Activated B cell treated with CpG ODN at 0.5 μM for 24 hours (primary cell): ENCODE results near the gene HSPA1B. TPM values are rescaled to one million over a fixed set of nuclear protein-coding genes. Genes with fewer than 3 reads are reported as not detected.

Experiments
- ATAC-seq: fragments of 200-7000 bp; cut with Tn5 transposase; one replicate; pipeline ENCODE4 v1.10.0; 2021; ENCODE audit warnings: low read depth, mild to moderate bottlenecking, moderate library complexity
- CTCF ChIA-PET: fragments of 350-600 bp; sonication (Branson Sonifier 250); formaldehyde crosslinking; loops from one replicate; lab custom pipeline; 2021; ENCODE audit warnings: antibody characterized with exemption; lab: Charles Lee
- POLR2A ChIA-PET: fragments of 350-600 bp; sonication (Branson Sonifier 250); formaldehyde crosslinking; loops from one replicate; lab custom pipeline; 2021; ENCODE audit warnings: antibody characterized with exemption; lab: Charles Lee
- DNase-seq: peaks from one replicate; pipeline ENCODE4 v3.0.0; 2022
- H3K27ac Mint-ChIP-seq: one replicate; pipeline ENCODE4 v1.8.0; 2020; ENCODE audit warnings: mixed read lengths
- H3K27me3 Mint-ChIP-seq: one replicate; pipeline ENCODE4 v1.8.0; 2021; ENCODE audit warnings: mixed read lengths
- H3K36me3 Mint-ChIP-seq: one replicate; pipeline ENCODE4 v1.8.0; 2021; ENCODE audit warnings: low read depth, mixed read lengths
- H3K4me1 Mint-ChIP-seq: one replicate; pipeline ENCODE4 v1.8.0; 2021; ENCODE audit warnings: mixed read lengths
- H3K4me3 Mint-ChIP-seq: one replicate; pipeline ENCODE4 v1.8.0; 2020; ENCODE audit warnings: mild to moderate bottlenecking, mixed read lengths
- H3K9me3 Mint-ChIP-seq: one replicate; pipeline ENCODE4 v1.8.0; 2020; ENCODE audit warnings: mixed read lengths
- CTCF ChIP-seq: fragments of 200-600 bp; IDR thresholded peaks from one replicate; pipeline ENCODE4 v1.8.0; 2022; ENCODE audit warnings: antibody characterized with exemption, mild to moderate bottlenecking
- intact Hi-C: fragments of 100-400 bp; cut with micrococcal nuclease; formaldehyde crosslinking; loops from one replicate; pipeline ENCODE4 v1.15.1; 2024
- total RNA-seq: library from RNA; stranded (reverse); gene quantifications from 2 replicates; pipeline ENCODE4 v1.2.3, GENCODE V29; 2022

The HSPA1B gene
- total RNA-seq, 1 donor from 2014 or later, result 30.4 TPM

- H3K36me3 Mint-ChIP-seq, result peaks cover 42% of the 10 kb centered on the region
- H3K27me3 Mint-ChIP-seq, result no peaks in the 10 kb centered on the region
- H3K4me3 Mint-ChIP-seq, result no peak within 1 kb of the TSS
- no peak for TF ChIP-seq CTCF
- H3K27ac Mint-ChIP-seq, result no peak within 1 kb of the TSS
- H3K4me1 Mint-ChIP-seq, result no peaks in the 10 kb centered on the region
- CTCF ChIA-PET, result no interaction called here
- no peaks in the 10 kb centered on the region for H3K9me3 Mint-ChIP-seq
- no peak for DNase-seq
- POLR2A ChIA-PET, result interaction anchor here (0.6 kb wide), 1 partner anchor 46 kb away, joined by 3 read pairs; no protein-coding TSS in a partner anchor
- no peak for ATAC-seq
- intact Hi-C loops, result no loop called here
These were observed 51.2 kb downstream of the HSPA1B start, which contains the start of gene SLC44A4 for GRCh38 chr6:31878726-31879125. Gene SLC44A4, minus strand, starts transcription at chr6:31878997. Its CDS starts 17 bp downstream, at chr6:31878980.

- no peaks in the 10 kb centered on the region for H3K27me3 Mint-ChIP-seq
- peaks cover 46% of the 10 kb centered on the region for H3K36me3 Mint-ChIP-seq
- no peaks in the 10 kb centered on the region for H3K9me3 Mint-ChIP-seq
- no peak for DNase-seq
- no peak for TF ChIP-seq CTCF
- intact Hi-C loops, result no loop called here
- H3K4me3 Mint-ChIP-seq, result no peak overlapping the region
- POLR2A ChIA-PET, result no interaction called here
- H3K27ac Mint-ChIP-seq, result no peak overlapping the region
- CTCF ChIA-PET, result no interaction called here
- ATAC-seq, result no peak
- H3K4me1 Mint-ChIP-seq, result no peaks in the 10 kb centered on the region
These were observed 51.6 kb downstream of the HSPA1B start for GRCh38 chr6:31879143-31879542.

Other genes with a start within 250 kb of the HSPA1B start
- 155 and 177 TPM in 2 replicates for gene LTB, start 245.3 kb upstream of the HSPA1B start, total RNA-seq
- 7.8 and 8.4 TPM in 2 replicates for gene LST1, start 241.5 kb upstream of the HSPA1B start, total RNA-seq
- gene NCR3, start 234.7 kb upstream of the HSPA1B start, total RNA-seq, result 10.0 and 11.2 TPM in 2 replicates
- 1.4 and 2.0 TPM in 2 replicates for gene AIF1, start 212.5 kb upstream of the HSPA1B start, total RNA-seq
- gene PRRC2A, start 207.0 kb upstream of the HSPA1B start, total RNA-seq, result 246 and 283 TPM in 2 replicates
- 309 and 327 TPM in 2 replicates for gene BAG6, start 175.1 kb upstream of the HSPA1B start, total RNA-seq
- 2.2 and 2.4 TPM in 2 replicates for gene APOM, start 171.8 kb upstream of the HSPA1B start, total RNA-seq
- 29.0 and 29.3 TPM in 2 replicates for gene C6orf47, start 167.0 kb upstream of the HSPA1B start, total RNA-seq
- gene GPANK1, start 162.7 kb upstream of the HSPA1B start, total RNA-seq, result 23.0 and 24.2 TPM in 2 replicates
- 190 and 191 TPM in 2 replicates for gene CSNK2B, start 161.7 kb upstream of the HSPA1B start, total RNA-seq
- gene LY6G5B, start 157.8 kb upstream of the HSPA1B start, total RNA-seq, result 23.2 and 33.1 TPM in 2 replicates
- gene LY6G5C, start 146.7 kb upstream of the HSPA1B start, total RNA-seq, result 0.29 and 0.73 TPM in 2 replicates
- gene ABHD16A, start 124.4 kb upstream of the HSPA1B start, total RNA-seq, result 49.3 and 59.1 TPM in 2 replicates
- not detected in 2 replicates for gene LY6G6F, start 120.9 kb upstream of the HSPA1B start, total RNA-seq
- not detected in 2 replicates for gene LY6G6D, start 112.4 kb upstream of the HSPA1B start, total RNA-seq
- gene LY6G6C, start 106.0 kb upstream of the HSPA1B start, total RNA-seq, result not detected in 2 replicates
- gene MPIG6B, start 104.4 kb upstream of the HSPA1B start, total RNA-seq, result 0.12 TPM in 1 of 2 replicates, not detected in the other
- gene DDAH2, start 98.4 kb upstream of the HSPA1B start, total RNA-seq, result 30.7 and 32.5 TPM in 2 replicates
- 374 and 397 TPM in 2 replicates for gene CLIC1, start 91.2 kb upstream of the HSPA1B start, total RNA-seq
- 35.4 and 47.3 TPM in 2 replicates for gene MSH5, start 87.7 kb upstream of the HSPA1B start, total RNA-seq
- 7.7 and 9.0 TPM in 2 replicates for gene SAPCD1, start 65.1 kb upstream of the HSPA1B start, total RNA-seq
- gene VWA7, start 50.4 kb upstream of the HSPA1B start, total RNA-seq, result 1.6 and 2.9 TPM in 2 replicates
- gene VARS1, start 32.0 kb upstream of the HSPA1B start, total RNA-seq, result 136 and 140 TPM in 2 replicates
- 61.8 and 68.6 TPM in 2 replicates for gene LSM2, start 20.8 kb upstream of the HSPA1B start, total RNA-seq
- 1.2 and 2.1 TPM in 2 replicates for gene HSPA1L, start 12.5 kb upstream of the HSPA1B start, total RNA-seq
- 27.1 and 28.1 TPM in 2 replicates for gene HSPA1A, start 12.2 kb upstream of the HSPA1B start, total RNA-seq
- gene NEU1, start 35.1 kb downstream of the HSPA1B start, total RNA-seq, result 18.3 and 19.2 TPM in 2 replicates
- 0.17 TPM in 1 of 2 replicates, not detected in the other for gene SLC44A4, start 51.3 kb downstream of the HSPA1B start, total RNA-seq
- 49.9 and 58.4 TPM in 2 replicates for gene EHMT2, start 70.0 kb downstream of the HSPA1B start, total RNA-seq
- gene ZBTB12, start 74.3 kb downstream of the HSPA1B start, total RNA-seq, result 4.8 and 5.5 TPM in 2 replicates
- 0.78 and 0.95 TPM in 2 replicates for gene C2, start 100.0 kb downstream of the HSPA1B start, total RNA-seq
- 0.29 TPM in 1 of 2 replicates, not detected in the other for gene CFB, start 118.4 kb downstream of the HSPA1B start, total RNA-seq
- 57.9 and 63.3 TPM in 2 replicates for gene NELFE, start 131.2 kb downstream of the HSPA1B start, total RNA-seq
- 95.8 and 102 TPM in 2 replicates for gene SKIC2, start 131.4 kb downstream of the HSPA1B start, total RNA-seq
- 23.7 and 29.4 TPM in 2 replicates for gene DXO, start 144.4 kb downstream of the HSPA1B start, total RNA-seq
- gene C4A, start 154.3 kb downstream of the HSPA1B start, total RNA-seq, result 4.6 and 6.8 TPM in 2 replicates
- gene C4B, start 187.1 kb downstream of the HSPA1B start, total RNA-seq, result 5.1 and 5.3 TPM in 2 replicates
- gene CYP21A2, start 210.7 kb downstream of the HSPA1B start, total RNA-seq, result 0.10 TPM in 1 of 2 replicates, not detected in the other